Lower lobe of right lung (tissue), 2 donors: ENCODE measurements around the gene VWA7. TPM values are rescaled to one million over a fixed set of nuclear protein-coding genes. Genes with fewer than 3 reads are reported as not detected.

Experiments used
- ATAC-seq, 2 donors: fragments of 200-7000 bp; cut with Tn5 transposase; one replicate each; pipeline ENCODE4 v1.9.1; 2020 to 2022; ENCODE audit warnings: mild to moderate bottlenecking in 2 of 2, moderate library complexity in 2 of 2
- DNase-seq: peaks from one replicate; pipeline ENCODE4 v3.0.0-alpha.2; 2020
- H3K27ac ChIP-seq: fragments of 200-600 bp; one replicate; pipeline ENCODE4 v1.8.0; 2022
- H3K27me3 ChIP-seq: fragments of 200-600 bp; one replicate; pipeline ENCODE4 v1.8.0; 2022; ENCODE audit warnings: low read depth
- H3K36me3 ChIP-seq: fragments of 200-600 bp; one replicate; pipeline ENCODE4 v1.8.0; 2022; ENCODE audit warnings: mild to moderate bottlenecking
- H3K4me1 ChIP-seq: fragments of 200-600 bp; one replicate; pipeline ENCODE4 v1.8.0; 2022
- H3K4me3 ChIP-seq: fragments of 200-600 bp; one replicate; pipeline ENCODE4 v1.8.0; 2022; ENCODE audit warnings: mild to moderate bottlenecking
- H3K9me3 ChIP-seq: fragments of 200-600 bp; one replicate; pipeline ENCODE4 v1.8.0; 2022
- intact Hi-C: fragments of 100-400 bp; cut with DNase I; formaldehyde crosslinking; loops from one replicate; pipeline ENCODE4 v1.11.0; 2022
- total RNA-seq: library from RNA; stranded (reverse); fragmentation: NEBNext Ultra II Directional; extraction: Animal tissue kit (Norgen Biotek cat#: 25700); gene quantifications from one replicate; pipeline ENCODE4 v1.2.1, GENCODE V29; 2021
- TF ChIP-seq, protein P1 (sequence below): fragments of 200-600 bp; IDR thresholded peaks from one replicate; pipeline ENCODE4 v1.8.0; 2022; ENCODE audit warnings: antibody characterized with exemption, mild to moderate bottlenecking
- donor health status: DM: no; HTN: yes; CAD: no; lungs with severe emphysema.

Gene VWA7
- total RNA-seq, 1 donor from 2014 or later: 4.2 TPM

DNA sequence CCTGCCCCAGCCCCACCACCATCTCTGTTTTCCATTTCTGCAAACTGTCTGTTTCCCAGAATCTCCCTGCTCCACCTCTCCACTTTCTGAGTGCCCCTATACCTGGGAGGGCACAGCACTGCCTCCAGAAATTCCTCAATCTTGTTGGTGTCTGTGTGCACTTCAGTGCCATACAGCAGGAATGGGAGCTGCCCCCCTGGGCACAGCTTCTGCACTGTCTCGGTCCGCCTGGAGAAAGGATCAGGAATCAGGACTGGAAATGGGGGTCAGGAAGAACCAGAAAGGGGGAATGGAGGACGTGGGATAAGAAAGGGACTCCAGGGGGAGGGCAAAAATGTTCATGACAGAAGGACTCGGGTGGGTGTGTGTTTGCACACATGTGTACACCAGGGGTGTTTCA, 43.4 kb downstream of the VWA7 start:
- TF ChIP-seq, protein P1, sequence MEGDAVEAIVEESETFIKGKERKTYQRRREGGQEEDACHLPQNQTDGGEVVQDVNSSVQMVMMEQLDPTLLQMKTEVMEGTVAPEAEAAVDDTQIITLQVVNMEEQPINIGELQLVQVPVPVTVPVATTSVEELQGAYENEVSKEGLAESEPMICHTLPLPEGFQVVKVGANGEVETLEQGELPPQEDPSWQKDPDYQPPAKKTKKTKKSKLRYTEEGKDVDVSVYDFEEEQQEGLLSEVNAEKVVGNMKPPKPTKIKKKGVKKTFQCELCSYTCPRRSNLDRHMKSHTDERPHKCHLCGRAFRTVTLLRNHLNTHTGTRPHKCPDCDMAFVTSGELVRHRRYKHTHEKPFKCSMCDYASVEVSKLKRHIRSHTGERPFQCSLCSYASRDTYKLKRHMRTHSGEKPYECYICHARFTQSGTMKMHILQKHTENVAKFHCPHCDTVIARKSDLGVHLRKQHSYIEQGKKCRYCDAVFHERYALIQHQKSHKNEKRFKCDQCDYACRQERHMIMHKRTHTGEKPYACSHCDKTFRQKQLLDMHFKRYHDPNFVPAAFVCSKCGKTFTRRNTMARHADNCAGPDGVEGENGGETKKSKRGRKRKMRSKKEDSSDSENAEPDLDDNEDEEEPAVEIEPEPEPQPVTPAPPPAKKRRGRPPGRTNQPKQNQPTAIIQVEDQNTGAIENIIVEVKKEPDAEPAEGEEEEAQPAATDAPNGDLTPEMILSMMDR: no peak
- peaks cover 71% of the 10 kb centered on the region for H3K4me1 ChIP-seq
- peak overlapping the region; percentile 93 for H3K27ac ChIP-seq
- peak overlapping the region; percentile 86 for H3K4me3 ChIP-seq
- H3K36me3 ChIP-seq: peaks cover 42% of the 10 kb centered on the region
- DNase-seq (no peak), ATAC-seq (no peak)
- no peaks in the 10 kb centered on the region for H3K9me3 ChIP-seq
- intact Hi-C loops: loop anchor here (10.0 kb wide), 1 partner anchor 101 kb away; no protein-coding TSS in a partner anchor
- H3K27me3 ChIP-seq: no peaks in the 10 kb centered on the region

DNA sequence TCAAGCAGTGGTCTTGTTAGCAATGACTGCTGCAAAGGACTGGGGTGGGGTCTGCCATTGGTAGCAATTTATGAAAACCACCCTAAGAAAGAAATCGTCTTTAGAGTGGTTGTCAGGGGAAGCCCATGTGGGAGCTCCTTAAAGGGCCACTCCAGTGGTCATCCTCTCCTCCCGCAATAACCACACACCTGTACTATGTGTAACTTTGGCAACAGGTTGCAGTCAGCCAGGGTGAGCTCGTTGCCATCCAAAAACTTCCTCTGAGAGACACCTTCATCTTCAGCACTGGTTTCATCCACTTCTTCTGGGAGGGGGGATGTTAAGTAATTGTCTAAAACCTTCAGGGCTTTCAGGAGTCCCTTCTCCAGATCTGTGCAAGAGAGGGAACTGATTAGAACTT, 45.1 kb downstream of the VWA7 start:
- no peaks in the 10 kb centered on the region for H3K9me3 ChIP-seq
- peaks cover 53% of the 10 kb centered on the region for H3K36me3 ChIP-seq
- DNase-seq (no peak), ATAC-seq (no peak)
- H3K4me3 ChIP-seq: no peak overlapping the region
- intact Hi-C loops: loop anchor here (10.0 kb wide), 1 partner anchor 103 kb away; no protein-coding TSS in a partner anchor
- peaks cover 71% of the 10 kb centered on the region for H3K4me1 ChIP-seq
- no peaks in the 10 kb centered on the region for H3K27me3 ChIP-seq
- H3K27ac ChIP-seq: no peak overlapping the region
- TF ChIP-seq, protein P1: no peak

DNA sequence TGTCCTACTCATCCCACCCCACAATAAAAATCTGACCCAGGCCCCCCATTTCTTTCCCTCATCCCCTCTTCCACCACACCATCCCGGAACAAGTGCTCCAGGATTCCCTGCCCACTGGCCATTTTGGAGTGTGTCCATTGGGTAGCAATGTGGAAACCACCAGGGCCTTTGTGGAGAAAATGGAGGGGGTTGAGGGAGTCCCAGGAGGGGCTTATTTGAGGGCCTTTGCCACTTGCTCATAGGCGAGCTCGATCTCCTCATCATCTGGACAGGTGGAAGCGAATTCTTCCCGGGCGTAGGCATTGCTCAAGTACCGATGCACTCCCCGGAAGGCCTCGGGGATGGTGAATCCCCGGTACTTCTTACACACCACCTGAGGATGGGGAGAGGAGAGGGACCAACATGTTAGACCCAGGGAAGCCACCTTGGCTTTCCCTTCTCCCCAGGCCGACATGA, 46.5 kb downstream of the VWA7 start:
- Histone ChIP-seq H3K4me3 (peak overlapping the region; percentile 91), H3K4me1 (peaks cover 79% of the 10 kb centered on the region), H3K27me3 (no peaks in the 10 kb centered on the region), H3K27ac (peak overlapping the region; percentile 93), H3K9me3 (no peaks in the 10 kb centered on the region), H3K36me3 (peaks cover 64% of the 10 kb centered on the region)
- no peak for ATAC-seq
- TF ChIP-seq, protein P1: no peak
- intact Hi-C loops: loop anchor here (10.0 kb wide), 1 partner anchor 104 kb away; no protein-coding TSS in a partner anchor
- no peak for DNase-seq

DNA sequence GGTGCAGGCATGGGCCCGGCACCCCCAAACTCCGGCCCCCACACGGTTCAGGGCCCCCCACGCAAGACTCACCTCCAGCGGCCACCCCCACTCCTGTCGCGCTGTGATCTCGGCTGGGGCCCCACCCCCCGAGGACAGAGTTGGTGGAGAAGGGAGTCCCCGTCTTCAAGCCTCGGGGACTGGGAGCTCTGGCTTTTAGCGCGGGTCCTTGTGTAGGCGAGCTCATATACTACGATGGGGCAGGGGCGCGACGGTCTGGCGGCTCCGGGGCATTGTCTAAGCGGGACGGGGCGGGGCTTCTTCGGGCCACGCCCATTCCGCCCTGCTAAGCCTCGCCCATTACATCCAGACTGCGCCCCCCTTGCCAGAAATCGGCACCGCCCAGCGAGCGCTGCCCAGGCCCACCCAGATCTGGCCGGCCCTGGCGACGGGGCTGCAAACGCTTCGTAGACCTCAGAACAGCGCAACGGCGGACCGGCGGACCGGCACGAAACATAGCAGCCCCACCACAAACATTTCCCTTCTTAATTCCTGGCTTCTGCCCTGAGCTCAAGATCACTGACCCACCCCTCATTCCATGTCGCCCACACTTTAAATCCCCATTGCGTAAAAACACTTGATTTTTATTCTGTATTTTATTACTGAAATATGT, 47.0 kb downstream of the VWA7 start:
- Histone ChIP-seq H3K36me3 (peaks cover 64% of the 10 kb centered on the region), H3K27me3 (no peaks in the 10 kb centered on the region), H3K4me1 (peaks cover 81% of the 10 kb centered on the region), H3K9me3 (no peaks in the 10 kb centered on the region), H3K4me3 (peak overlapping the region; percentile 91), H3K27ac (peak overlapping the region; percentile 93)
- intact Hi-C loops: loop anchor here (10.0 kb wide), 1 partner anchor 105 kb away; no protein-coding TSS in a partner anchor
- DNase-seq: peak; percentile 88
- TF ChIP-seq, protein P1: no peak
- ATAC-seq: peak; percentile 82 to 83

DNA sequence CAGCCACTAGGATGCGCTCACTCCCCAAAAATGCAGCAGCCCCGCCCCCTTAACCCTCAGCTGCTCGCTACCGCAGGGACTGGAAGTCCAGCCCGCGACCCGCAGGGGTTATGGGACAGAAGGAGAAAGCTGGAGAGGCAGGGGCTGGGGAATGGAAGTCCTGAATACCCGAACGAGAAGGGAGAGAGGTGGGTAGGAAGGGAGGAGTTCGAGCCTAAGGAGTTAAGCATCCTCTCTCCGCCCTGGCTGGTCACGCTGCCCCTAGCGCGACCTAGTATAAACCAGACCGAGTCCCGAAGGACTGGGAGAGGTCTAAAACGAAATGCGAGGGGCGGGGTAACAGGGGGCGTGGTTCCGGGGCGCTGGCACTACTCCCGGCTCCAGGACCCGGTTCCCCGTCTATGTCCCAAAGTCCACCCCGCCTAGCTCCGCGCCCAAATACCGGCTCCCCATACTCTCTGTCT, 47.6 kb downstream of the VWA7 start:
- Histone ChIP-seq H3K27ac (peak overlapping the region; percentile 93), H3K27me3 (no peaks in the 10 kb centered on the region), H3K4me1 (peaks cover 78% of the 10 kb centered on the region), H3K4me3 (peak overlapping the region; percentile 91), H3K36me3 (peaks cover 64% of the 10 kb centered on the region), H3K9me3 (no peaks in the 10 kb centered on the region)
- TF ChIP-seq, protein P1: no peak
- peak; percentile 94 for DNase-seq
- peak; percentile 90 to 91 for ATAC-seq
- intact Hi-C loops: no loop called here
